GM12873 (cell line): ENCODE measurements around the gene TRABD2B.

Experiments used
- CTCF ChIP-seq: IDR thresholded peaks from 2 replicates; pipeline ENCODE4 v1.5.1; 2012; ENCODE audit warnings: low read depth, mild to moderate bottlenecking, moderate library complexity, low read length, control low read depth; ENCODE audit not compliant: insufficient read depth; ENCODE audit errors: missing control alignments

Gene TRABD2B

GRCh38 chr1:47850451-47850850, 146.7 kb downstream of the TRABD2B start:
- TF ChIP-seq CTCF: no peak

GRCh38 chr1:47849591-47850261, 147.5 kb downstream of the TRABD2B start:
- TF ChIP-seq CTCF: no peak

GRCh38 chr1:47849005-47849521, 148.1 kb downstream of the TRABD2B start:
- no peak for TF ChIP-seq CTCF

- no peak for TF ChIP-seq CTCF
Measured at GRCh38 chr1:47847763-47848162, 149.4 kb downstream of the TRABD2B start.

GRCh38 chr1:47844558-47844955, 152.6 kb downstream of the TRABD2B start:
- TF ChIP-seq CTCF: no peak

- no peak for TF ChIP-seq CTCF
Measured at GRCh38 chr1:47843781-47844557, 153.2 kb downstream of the TRABD2B start.

- no peak for TF ChIP-seq CTCF
Measured at GRCh38 chr1:47843059-47843458, 154.1 kb downstream of the TRABD2B start.
